HUES6 (cell line): ENCODE measurements around the gene BANP.

Experiments used
- H3K27ac ChIP-seq: 2 replicates; pipeline ENCODE4 v1.7.0; 2013; ENCODE audit warnings: low read depth, mild to moderate bottlenecking, low read length, inconsistent platforms
- H3K27me3 ChIP-seq: 2 replicates; pipeline ENCODE4 v1.6.1; 2013; ENCODE audit warnings: low read length; ENCODE audit not compliant: control insufficient read depth, insufficient read depth
- H3K36me3 ChIP-seq: 2 replicates; pipeline ENCODE4 v1.6.1; 2013; ENCODE audit warnings: low read length; ENCODE audit not compliant: control insufficient read depth, insufficient read depth
- H3K4me1 ChIP-seq: 2 replicates; pipeline ENCODE4 v1.6.1; 2013; ENCODE audit warnings: low read length; ENCODE audit not compliant: control insufficient read depth, insufficient read depth
- H3K4me3 ChIP-seq: 2 replicates; pipeline ENCODE4 v1.5.1; 2013; ENCODE audit warnings: low read depth, low read length
- H3K9ac ChIP-seq: one replicate; pipeline ENCODE4 v1.6.1; 2013; ENCODE audit warnings: mild to moderate bottlenecking, low read length
- H3K9me3 ChIP-seq: 2 replicates; pipeline ENCODE4 v1.6.1; 2013; ENCODE audit warnings: low read depth, low read length; ENCODE audit not compliant: control insufficient read depth, insufficient read depth

BANP gene

GRCh38 chr16:88002749-88003148 is 51.5 kb downstream of the BANP start:
- Histone ChIP-seq H3K27me3 (no peaks in the 10 kb centered on the region), H3K9ac (no peak overlapping the region), H3K36me3 (peaks cover 19% of the 10 kb centered on the region; the same call in 1 of the 2 replicates)

GRCh38 chr16:88003316-88003715 is 52.1 kb downstream of the BANP start:
- peaks cover 5% of the 10 kb centered on the region for H3K9me3 ChIP-seq
- H3K27ac ChIP-seq = no peak overlapping the region

More at GRCh38 chr16:88002749-88003148, 51.5 kb downstream of the BANP start:
- Histone ChIP-seq H3K4me1 (no peaks in the 10 kb centered on the region), H3K4me3 (no peak overlapping the region), H3K9me3 (no peaks in the 10 kb centered on the region), H3K27ac (no peak overlapping the region)

GRCh38 chr16:88003736-88004135 is 52.5 kb downstream of the BANP start:
- Histone ChIP-seq H3K36me3 (peaks cover 29% of the 10 kb centered on the region), H3K4me3 (no peak overlapping the region), H3K27ac (no peak overlapping the region)

More at GRCh38 chr16:88003316-88003715, 52.1 kb downstream of the BANP start:
- no peak overlapping the region for H3K4me3 ChIP-seq
- H3K9ac ChIP-seq = no peak overlapping the region
- H3K27me3 ChIP-seq = no peaks in the 10 kb centered on the region
- H3K36me3 ChIP-seq = peaks cover 25% of the 10 kb centered on the region
- H3K4me1 ChIP-seq = no peaks in the 10 kb centered on the region

GRCh38 chr16:88004391-88004790 is 53.2 kb downstream of the BANP start:
- H3K4me1 ChIP-seq = 0 out of 2 replicates have a peak, but pooled peaks cover 5% of the 10 kb centered on the region
- no peak overlapping the region for H3K27ac ChIP-seq
- H3K9ac ChIP-seq = no peak overlapping the region
- H3K36me3 ChIP-seq = peaks cover 30% of the 10 kb centered on the region
- no peak overlapping the region for H3K4me3 ChIP-seq
- H3K9me3 ChIP-seq = peaks cover 10% of the 10 kb centered on the region
- no peaks in the 10 kb centered on the region for H3K27me3 ChIP-seq

More at GRCh38 chr16:88003736-88004135, 52.5 kb downstream of the BANP start:
- H3K27me3 ChIP-seq = no peaks in the 10 kb centered on the region
- no peak overlapping the region for H3K9ac ChIP-seq
- H3K4me1 ChIP-seq = 0 out of 2 replicates have a peak, but pooled peaks cover under 1% of the 10 kb centered on the region
- H3K9me3 ChIP-seq = peaks cover 5% of the 10 kb centered on the region

GRCh38 chr16:88005181-88005581 is 53.9 kb downstream of the BANP start:
- H3K36me3 ChIP-seq = peaks cover 34% of the 10 kb centered on the region
- H3K4me1 ChIP-seq = 0 out of 2 replicates have a peak, but pooled peaks cover 12% of the 10 kb centered on the region
- H3K9ac ChIP-seq = no peak overlapping the region
- no peak overlapping the region for H3K4me3 ChIP-seq
- H3K27me3 ChIP-seq = no peaks in the 10 kb centered on the region
- H3K27ac ChIP-seq = no peak overlapping the region
- peaks cover 15% of the 10 kb centered on the region for H3K9me3 ChIP-seq

- no peak overlapping the region for H3K4me3 ChIP-seq
- peaks cover 42% of the 10 kb centered on the region for H3K36me3 ChIP-seq
- H3K27me3 ChIP-seq = no peaks in the 10 kb centered on the region
- H3K9ac ChIP-seq = no peak overlapping the region
- H3K9me3 ChIP-seq = peaks cover 21% of the 10 kb centered on the region
- H3K27ac ChIP-seq = no peak overlapping the region
- H3K4me1 ChIP-seq = 0 out of 2 replicates have a peak, but pooled peaks cover 13% of the 10 kb centered on the region
These were observed 54.7 kb downstream of the BANP start for GRCh38 chr16:88005968-88006367.

GRCh38 chr16:88007321-88007731 is 56.1 kb downstream of the BANP start:
- 0 out of 2 replicates have a peak, but pooled peaks cover 13% of the 10 kb centered on the region for H3K4me1 ChIP-seq
- H3K27ac ChIP-seq = no peak overlapping the region
- peaks cover 48% of the 10 kb centered on the region for H3K36me3 ChIP-seq
- H3K9me3 ChIP-seq = peaks cover 21% of the 10 kb centered on the region
- no peak overlapping the region for H3K4me3 ChIP-seq
- no peak overlapping the region for H3K9ac ChIP-seq
- H3K27me3 ChIP-seq = no peaks in the 10 kb centered on the region

GRCh38 chr16:88008840-88009239 is 57.6 kb downstream of the BANP start:
- Histone ChIP-seq H3K4me3 (no peak overlapping the region), H3K27me3 (no peaks in the 10 kb centered on the region), H3K4me1 (peaks cover 19% of the 10 kb centered on the region; the same call in 1 of the 2 replicates), H3K9ac (no peak overlapping the region), H3K9me3 (peaks cover 21% of the 10 kb centered on the region), H3K36me3 (peaks cover 54% of the 10 kb centered on the region), H3K27ac (peak overlapping the region; percentile 81)

- H3K9me3 ChIP-seq = peaks cover 21% of the 10 kb centered on the region
- H3K27me3 ChIP-seq = no peaks in the 10 kb centered on the region
- H3K27ac ChIP-seq = peak overlapping the region; percentile 81
- peak overlapping the region; percentile 21 for H3K9ac ChIP-seq
- H3K36me3 ChIP-seq = peaks cover 47% of the 10 kb centered on the region
- H3K4me1 ChIP-seq = peaks cover 19% of the 10 kb centered on the region; the same call in 1 of the 2 replicates
- no peak overlapping the region for H3K4me3 ChIP-seq
These were observed 58.5 kb downstream of the BANP start for GRCh38 chr16:88009563-88010342.

- Histone ChIP-seq H3K9me3 (peaks cover 21% of the 10 kb centered on the region), H3K27me3 (no peaks in the 10 kb centered on the region), H3K4me1 (peaks cover 19% of the 10 kb centered on the region; the same call in 1 of the 2 replicates), H3K4me3 (no peak overlapping the region), H3K36me3 (peaks cover 47% of the 10 kb centered on the region), H3K9ac (peak overlapping the region; percentile 21), H3K27ac (peak overlapping the region; percentile 75; the same call in 1 of the 2 replicates)
These were observed 59.2 kb downstream of the BANP start for GRCh38 chr16:88010343-88010967.

GRCh38 chr16:88010968-88011483 is 59.8 kb downstream of the BANP start:
- peaks cover 21% of the 10 kb centered on the region for H3K9me3 ChIP-seq
- H3K9ac ChIP-seq = no peak overlapping the region
- H3K27me3 ChIP-seq = no peaks in the 10 kb centered on the region
- peaks cover 19% of the 10 kb centered on the region; the same call in 1 of the 2 replicates for H3K4me1 ChIP-seq
- no peak overlapping the region for H3K4me3 ChIP-seq
- peaks cover 47% of the 10 kb centered on the region for H3K36me3 ChIP-seq
- H3K27ac ChIP-seq = no peak overlapping the region
